ENCODE results near the gene DGKQ.

The DGKQ gene

DNA sequence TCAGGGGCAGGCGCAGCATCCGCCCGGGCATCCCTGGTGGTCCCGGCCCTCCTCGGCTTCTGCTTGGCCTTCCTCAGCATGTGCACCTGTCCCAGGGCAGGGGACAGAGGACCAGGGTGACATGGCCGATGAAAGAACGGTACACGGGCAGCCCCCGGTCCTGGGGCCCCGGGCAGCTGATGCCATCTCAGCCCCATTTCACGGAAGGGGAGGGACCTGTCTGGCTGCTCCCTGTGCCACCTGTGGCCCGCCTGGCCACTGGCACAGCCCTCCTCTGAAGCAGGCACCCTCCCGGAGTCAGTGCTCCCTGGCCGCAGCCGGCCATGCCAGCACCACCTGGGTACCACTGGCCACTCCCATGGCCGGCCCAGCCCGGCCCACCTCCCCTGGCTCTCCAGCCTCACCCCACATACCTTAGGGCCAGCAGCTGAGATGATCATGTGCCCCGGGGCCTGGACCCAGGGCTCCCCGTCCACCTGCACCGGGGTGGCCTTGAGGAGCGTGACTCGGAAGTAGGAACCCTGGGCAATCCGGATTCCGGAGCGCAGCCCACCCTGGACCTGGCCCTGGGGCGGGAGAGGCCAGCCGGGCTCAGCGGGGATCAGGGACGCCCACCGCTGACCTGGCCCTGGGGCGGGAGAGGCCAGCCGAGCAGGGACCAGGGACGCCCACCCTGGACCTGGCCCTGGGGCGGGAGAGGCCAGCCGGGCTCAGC, 12.6 kb downstream of the DGKQ start:
- DNase-seq (ENCODE audit: low spot score) = no peak

DNA sequence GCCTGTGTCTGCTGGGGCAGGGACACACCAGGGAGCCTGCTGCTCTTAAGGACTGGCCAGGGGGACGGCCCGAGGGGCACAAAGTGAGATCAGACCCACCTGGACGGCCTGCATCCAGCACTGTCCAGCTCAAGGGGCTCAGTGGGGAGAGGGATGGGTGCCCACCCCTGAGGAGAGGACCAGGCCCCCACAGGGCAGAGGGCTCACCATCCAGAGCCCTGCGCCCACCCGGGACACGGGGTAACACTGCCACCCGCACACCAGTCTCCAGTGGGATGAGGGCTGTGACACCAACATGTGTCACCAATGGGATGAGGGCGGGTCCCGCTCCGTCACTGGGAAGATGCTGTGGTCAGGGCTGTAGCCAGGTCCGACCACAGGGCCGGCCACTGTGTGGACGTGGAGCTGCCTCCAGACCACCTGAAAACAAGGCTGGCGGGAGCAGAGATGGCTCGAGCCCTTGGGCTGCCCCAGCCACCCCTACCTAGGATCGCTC, 13.2 kb downstream of the DGKQ start:
- no peak for DNase-seq (ENCODE audit: low spot score)

DNA sequence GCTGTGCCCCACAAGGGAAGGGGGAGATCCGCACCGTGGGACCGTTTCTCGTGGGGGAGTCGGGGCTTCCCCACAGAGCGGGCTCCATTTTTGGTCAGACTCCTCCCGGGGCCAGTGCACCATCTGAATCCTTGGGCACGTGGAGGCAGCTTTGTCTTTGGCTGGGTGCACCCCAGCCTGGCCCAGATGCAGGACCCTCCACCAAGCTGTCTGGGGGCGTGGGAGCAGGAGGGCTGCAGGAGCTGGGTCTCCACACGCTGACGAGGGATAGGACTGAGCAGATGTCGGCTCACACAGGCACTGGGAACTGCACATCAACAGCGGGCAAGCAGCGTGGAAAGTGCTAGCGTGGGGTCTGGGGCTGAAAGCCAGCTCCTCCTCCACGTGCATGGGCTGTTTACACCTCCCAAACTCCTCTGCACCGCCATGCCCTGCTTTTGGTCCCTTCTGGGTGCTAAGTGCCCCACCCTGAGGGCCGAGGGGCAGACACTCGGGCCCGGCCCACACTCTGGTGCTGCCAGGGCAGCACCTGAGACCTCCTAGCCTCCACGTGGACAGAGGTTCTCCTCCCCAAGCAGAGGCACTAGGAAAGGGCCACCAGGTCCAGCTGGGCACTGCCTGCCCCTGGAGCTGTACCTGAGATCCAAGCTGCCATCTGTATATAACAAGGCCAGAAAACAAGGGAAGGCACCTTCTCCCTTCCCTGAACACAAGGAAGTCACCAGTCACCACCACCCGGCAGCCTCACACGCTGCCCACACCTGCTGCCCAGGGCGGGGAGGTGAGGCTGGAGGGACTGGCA, 13.8 kb downstream of the DGKQ start:
- DNase-seq (ENCODE audit: low spot score) = no peak

DNA sequence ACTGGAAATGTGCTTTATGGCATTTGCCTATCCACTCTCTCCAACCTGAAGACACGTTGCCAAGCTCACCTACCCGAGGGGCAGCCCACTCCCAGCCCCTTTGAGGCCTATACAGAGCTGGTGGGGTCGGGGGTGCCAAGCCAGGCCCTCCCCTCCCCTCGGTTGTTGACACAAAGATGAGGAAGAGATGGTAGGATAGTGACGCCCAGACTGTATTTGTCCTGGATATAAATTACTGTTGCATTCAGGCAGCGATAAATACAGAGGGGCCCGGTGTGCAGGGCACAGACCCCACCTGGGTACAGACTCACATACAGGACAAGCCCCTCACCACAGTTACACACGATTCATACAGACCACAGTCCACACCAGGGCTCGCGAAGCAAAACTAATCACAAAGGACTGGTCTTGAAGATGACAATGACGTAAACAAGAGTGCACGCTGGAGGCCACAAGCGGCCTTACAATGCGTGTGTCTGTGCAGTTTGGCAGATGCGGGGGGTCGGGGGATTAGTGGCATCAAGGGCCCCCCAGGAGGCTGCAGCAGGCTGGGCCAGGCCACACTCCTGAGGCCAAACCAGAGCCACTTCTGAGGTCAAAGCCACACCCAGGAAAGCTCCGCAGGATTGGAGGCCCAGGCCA, 14.6 kb downstream of the DGKQ start:
- DNase-seq (ENCODE audit: low spot score) = no peak

DNA sequence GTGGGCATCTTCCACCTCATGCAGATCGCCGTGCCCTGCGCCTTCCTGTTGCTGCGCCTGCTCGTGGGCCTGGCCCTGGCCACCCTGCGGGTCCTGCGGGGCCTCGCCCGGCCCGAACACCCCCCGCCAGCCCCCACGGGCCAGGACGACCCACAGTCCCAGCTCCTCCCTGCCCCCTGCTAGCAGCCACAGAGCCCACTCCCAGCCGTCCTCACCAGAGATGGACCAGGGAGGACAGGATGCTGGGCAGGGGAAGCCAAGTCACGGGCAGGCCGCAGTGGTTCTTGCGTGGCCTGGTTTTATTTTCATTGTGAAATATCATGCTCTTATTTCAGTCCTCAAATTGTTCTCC, 15.1 kb downstream of the DGKQ start:
- no peak for DNase-seq (ENCODE audit: low spot score)

DNA sequence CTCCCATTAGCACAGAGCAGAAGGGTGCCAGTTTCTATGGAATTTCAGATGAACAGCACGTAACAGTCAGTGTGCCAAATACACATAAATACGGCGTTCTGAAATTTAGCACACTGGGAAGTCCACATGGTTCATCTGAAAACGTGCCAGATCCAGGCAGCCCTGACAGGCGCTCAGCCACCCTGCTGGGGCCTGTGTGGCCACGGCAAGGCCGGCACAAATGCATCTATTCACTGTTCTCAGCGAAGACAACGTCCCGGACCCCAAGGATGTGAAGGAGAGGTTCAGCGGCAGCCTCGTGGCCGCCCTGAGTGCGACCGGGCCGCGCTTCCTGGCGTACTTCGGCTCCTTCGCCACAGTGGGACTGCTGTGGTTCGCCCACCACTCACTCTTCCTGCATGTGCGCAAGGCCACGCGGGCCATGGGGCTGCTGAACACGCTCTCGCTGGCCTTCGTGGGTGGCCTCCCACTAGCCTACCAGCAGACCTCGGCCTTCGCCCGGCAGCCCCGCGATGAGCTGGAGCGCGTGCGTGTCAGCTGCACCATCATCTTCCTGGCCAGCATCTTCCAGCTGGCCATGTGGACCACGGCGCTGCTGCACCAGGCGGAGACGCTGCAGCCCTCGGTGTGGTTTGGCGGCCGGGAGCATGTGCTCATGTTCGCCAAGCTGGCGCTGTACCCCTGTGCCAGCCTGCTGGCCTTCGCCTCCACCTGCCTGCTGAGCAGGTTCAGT, 15.6 kb downstream of the DGKQ start:
- DNase-seq (ENCODE audit: low spot score) = no peak

DNA sequence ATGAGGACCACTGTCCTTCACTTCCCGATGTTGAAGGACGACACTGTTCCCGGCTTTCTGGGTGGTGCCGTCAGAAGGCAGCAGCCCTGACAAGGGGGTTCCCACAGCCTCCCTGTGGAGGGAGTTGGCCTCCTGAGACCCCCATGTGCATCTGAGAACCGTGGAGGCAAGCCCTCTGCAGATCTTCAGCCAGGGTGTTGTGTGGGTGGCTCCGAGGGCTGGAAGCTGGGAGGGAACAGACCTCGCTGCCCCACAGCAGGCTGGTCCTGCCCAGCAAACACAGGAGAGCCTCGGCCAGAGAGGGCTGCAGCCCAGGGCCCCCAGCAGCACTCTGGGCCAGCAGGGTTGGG, 16.2 kb downstream of the DGKQ start:
- no peak for DNase-seq (ENCODE audit: low spot score)

DNA sequence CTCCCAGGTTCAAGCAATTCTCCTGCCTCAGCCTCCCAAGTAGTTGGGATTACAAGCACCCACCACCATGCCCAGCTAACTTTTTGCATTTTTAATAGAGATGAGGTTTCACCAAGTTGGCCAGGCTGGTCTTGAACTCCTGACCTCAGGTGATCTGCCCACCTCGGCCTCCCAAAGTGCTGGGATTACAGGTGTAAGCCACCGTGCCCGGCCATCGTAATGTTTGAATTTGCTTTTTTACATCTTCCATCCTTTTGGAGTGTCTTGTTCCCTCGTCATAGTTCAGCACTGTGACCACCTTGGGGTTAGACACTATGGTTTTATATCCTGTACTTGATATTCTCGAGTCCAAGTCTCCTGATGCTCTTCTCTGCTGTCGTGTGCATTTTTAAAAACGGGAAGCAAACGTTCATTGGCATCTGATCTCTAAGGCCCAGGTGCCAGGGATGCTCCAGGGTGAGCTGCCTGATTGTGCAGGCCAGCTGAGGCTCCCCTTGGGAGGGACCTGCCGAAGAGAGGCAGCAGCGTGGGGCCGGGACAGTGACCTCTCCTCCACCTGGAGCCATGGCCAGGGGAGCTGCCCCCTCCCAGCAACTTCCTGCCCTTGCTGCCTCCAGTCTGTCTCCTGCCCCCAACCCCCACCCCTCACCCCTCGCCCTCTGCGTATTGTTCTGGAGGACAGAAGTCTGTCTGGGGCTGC, 16.7 kb downstream of the DGKQ start:
- no peak for DNase-seq (ENCODE audit: low spot score)

DNA sequence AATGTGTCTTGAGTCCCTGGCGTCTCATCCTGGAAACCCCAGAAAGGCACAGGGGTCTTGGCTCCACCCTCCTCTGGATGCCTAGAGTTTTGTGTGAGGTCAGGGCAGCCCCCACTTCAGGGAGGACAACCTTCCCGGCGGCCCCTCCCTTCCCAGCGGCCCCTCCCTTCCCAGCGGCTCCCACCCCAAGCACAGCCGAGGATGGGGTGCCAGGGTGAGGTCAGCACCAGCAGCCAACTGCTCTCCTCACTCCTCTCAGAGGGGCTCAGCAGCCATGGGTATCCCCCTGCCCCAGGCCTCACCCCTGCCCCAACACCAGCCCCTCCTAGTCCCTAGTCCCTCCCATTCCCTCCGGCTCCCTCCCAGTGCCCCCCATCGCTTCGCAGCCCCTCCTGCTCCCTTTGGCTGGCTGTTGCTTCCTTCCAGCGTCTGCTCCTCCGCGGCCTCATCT, 17.4 kb downstream of the DGKQ start:
- no peak for DNase-seq (ENCODE audit: low spot score)

DNA sequence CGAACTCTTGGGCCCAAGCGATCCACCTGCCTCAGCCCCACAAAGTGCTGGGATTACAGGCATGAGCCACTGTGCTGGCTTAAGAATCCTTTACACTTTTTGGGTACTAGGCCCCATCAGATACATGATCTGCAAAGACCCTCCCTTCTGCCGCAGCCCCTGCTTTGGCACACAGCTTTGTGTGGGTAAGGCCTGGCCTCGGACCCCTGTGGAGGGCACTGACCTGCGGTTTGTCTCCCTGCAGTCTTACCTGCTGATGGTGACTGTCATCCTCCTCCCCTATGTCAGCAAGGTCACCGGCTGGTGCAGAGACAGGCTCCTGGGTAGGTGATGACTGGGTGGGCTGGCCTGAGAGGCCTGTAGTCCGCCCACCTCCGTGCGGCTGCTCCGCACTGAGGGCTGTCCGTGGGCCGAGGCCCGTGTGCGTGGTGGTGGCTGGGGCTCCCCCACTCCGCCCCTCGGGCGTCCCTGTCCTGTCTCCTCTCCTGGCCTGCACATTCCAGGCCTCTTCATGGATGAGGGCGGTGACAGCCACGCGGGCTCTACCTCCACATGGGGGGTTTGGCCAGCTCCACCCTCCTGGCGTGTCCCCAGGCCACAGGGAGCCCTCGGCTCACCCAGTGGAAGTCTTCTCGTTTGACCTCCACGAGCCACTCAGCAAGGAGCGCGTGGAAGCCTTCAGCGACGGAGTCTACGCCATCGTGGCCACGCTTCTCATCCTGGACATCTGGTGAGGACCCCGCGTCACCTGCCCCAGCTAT, 18.0 kb downstream of the DGKQ start:
- no peak for DNase-seq (ENCODE audit: low spot score)

DNA sequence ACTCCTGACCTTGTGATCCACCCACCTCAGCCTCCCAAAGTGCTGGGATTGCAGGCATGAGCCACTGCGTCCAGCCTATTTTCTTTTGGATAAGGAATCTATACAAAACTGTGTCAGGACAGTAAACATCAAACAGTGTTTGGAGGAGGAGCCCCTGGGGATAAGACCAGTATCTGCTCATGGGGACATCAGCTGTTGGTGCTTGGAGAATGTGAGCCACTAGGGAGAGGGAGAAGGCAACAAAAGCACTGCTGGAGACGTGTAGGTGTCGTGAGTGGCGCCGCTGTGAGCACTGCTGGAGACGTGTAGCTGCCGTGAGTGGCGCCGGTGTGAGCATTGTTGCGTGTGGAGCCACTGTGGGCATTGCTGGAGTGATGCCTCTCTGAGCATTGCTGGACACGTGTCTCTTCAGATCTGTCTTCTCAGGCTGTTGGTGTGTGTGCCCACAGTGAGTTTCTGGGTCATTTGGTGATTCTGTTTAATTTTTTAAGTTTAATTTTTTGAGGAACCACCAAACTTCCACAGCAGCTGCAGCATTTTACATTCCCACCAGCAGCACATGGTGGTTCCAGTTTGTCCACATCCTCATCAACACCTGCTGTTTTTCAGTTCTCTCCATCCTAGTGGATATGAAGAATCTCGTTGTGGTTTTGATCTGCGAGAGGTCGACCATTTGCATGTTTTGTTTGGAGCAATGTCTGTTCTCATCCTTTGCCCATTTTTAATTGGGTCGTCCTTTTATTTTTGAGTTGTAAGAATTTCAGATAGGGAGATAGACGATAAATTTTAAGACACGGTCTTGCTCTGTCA, 19.0 kb downstream of the DGKQ start:
- no peak for DNase-seq (ENCODE audit: low spot score)

DNA sequence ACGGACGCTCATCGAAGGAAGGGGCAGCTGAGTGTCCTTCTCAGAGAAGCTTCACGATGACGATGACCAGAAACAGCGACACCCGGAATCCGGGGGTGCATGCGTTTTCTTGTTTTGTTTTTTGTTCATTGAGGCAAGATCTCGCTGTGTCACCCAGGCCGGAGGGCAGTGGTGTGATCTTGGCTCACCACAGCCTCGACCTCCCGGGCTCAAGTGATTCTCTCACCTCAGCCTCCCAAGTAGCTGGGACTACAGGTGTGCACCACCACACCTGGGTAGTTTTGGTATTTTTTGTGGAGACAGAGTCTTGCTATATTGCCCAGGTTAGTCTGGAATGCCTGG, 19.8 kb downstream of the DGKQ start:
- DNase-seq (ENCODE audit: low spot score) = no peak

DNA sequence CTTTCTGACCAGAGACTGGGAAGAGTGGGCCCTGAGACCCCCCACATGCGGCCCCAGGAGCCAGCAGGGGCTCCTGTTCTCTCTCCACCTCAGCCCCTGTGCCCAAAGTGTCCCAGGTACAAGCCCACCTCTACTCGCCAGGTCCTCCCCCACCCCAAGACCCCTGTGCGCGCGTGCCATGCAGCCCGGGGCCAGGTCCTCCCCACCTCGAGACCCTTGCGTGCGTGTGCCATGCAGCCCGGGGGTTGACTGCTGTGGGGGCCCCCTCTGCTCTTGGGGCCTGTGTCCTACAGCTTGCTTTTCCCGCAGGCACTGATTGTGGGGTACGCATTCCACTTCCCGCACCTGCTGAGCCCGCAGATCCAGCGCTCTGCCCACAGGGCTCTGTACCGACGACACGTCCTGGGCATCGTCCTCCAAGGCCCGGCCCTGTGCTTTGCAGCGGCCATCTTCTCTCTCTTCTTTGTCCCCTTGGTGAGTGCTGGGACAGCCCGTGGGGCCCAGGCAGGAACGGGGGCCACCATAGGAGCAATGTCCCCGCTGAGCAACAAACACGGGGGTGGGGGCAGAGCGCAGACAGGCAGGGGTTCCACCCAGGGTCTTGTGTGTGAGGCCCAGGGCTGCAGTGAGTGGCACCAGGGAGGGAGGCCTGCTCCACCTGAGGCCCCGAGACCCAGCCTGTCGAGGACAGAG, 20.3 kb downstream of the DGKQ start:
- no peak for DNase-seq (ENCODE audit: low spot score)

DNA sequence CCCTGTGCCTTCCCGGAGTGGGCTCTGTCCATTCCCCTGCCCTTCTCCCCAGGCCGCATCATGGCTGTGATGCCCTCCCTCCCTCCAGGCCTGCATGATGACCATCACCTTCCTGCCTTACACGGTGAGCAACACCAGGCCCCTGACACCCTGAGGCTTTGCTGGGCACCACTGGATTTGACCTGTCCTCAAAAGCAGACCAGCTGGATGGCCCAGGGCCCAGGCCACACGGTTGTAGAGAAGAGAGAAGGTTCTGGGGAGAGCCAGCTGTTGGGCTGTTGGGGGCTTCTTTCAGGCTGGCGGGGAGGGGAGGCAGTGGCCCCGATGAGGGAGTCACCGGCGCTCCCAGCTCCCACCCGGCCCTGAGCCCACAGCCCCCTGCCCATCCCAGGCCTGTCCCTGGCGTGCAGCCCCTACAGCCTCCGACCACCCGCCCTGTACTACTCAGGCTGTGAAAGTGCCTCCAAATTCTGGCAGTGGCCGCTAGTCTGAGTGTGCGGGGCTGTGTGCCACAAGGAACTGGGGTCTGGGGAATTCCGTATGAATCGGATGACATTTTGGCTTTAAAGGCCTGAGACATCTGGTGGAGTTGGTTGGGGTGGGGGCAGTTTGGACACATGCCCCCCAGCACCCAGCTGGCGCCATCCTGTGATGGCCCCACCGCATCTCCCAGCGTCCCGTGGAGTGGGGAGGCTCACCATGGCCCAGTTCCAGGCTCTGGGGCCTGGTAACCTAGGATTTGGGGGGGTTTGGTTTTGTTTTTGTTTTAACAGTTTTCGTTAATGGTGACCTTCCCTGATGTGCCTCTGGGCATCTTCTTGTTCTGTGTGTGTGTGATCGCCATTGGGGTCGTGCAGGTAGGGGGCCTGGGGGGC, 21.5 kb downstream of the DGKQ start:
- no peak for DNase-seq (ENCODE audit: low spot score)

DNA sequence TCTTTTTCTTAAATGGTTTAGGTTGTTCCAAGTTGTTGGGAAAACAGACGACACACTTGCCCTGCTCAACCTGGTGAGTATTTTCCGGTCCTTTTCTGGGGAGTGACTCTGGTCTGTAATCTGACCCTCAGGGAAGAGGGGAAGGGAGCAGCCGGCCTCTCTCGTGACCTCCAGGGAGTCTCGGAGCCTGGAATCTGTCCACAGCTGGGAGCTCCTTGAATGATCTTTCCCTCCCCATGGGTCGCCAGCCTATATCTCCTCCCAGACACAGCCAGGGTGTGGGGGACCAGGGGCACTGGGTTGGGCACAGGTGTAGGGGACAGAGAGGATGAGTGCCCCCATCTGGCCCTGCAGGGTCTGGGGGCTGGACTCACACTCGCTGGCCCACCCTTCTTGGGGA, 22.2 kb downstream of the DGKQ start:
- DNase-seq (ENCODE audit: low spot score) = no peak

DNA sequence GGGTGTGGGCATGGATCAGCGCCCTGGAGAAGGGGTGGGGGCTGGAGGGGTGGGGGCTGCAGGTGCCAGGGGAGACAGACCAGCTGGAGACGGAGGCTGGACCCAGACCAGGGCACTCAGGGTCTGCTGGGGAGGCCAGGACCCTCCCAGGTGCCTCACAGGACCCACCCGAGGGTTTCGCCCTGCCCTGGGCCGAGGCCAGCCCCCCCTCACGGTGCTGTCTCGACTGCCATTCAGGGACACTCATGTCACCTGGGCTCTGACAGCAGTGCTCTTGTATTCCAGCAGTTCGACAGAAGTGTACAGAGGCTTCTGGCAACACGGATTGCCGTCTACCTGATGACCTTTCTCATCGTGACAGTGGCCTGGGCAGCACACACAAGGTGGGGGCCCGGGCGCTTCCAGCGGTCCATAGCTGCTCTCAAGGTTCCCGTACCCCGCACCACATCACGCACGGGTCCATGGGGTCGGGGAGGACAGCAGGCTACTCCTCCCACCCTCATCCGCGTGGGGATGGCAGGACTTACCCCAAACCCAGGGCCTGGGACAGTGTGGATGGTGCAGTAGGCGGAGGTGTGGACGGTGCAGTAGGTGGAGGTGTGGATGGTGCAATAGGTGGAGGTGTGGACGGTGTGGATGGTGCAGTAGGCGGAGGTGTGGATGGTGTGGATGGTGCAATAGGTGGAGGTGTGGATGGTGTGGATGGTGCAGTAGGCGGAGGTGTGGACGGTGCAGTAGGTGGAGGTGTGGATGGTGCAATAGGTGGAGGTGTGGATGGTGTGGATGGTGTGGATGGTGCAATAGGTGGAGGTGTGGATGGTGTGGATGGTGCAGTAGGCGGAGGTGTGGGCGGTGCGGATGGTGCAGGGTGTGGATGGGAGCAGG, 23.0 kb downstream of the DGKQ start:
- DNase-seq (ENCODE audit: low spot score) = no peak

DNA sequence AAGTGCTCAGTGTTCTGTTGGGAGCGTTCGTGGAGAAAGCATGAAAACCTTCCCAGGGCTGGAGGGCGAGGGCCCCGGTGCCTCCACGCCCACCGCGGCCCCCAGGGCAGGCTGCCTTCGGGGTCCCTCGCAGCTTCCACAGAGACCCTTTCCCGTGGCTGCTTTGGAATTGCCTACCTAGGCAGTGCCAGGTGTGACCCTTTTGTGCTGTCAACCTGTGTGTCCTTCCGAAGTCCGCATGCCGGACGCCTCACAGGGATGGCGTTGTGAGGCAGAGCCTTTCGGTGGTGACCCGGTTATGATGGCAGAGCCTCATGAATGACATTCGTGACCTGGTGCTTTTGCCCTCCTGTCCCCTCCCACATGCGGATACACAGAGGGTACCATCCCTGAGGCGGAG, 23.7 kb downstream of the DGKQ start:
- no peak for DNase-seq (ENCODE audit: low spot score)

DNA sequence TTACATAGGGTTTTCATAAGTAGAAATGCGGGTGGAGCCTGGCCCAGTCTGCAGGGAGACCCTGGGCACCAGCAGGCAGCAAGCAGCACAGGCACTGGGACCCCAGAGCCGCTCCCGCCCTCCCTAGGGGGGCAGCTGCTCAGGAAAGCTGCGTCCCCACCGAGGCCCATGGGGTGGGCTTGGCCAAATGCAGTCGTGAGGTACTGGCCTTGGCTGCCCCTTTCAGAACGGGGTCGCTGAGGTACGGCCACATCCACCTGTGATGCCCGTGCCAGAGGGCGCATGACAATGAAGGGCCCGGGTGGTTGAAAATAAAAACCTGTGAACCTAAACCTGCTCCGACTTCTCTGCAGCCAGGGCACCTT, 24.5 kb downstream of the DGKQ start:
- no peak for DNase-seq (ENCODE audit: low spot score)
